ENCODE measurements around the gene BTG4.

BTG4 gene

GRCh38 chr11:111494040-111494439 is 18.1 kb downstream of the BTG4 start:
- no peak for DNase-seq (ENCODE audit: low spot score)

GRCh38 chr11:111490496-111490895 is 21.7 kb downstream of the BTG4 start:
- no peak for DNase-seq (ENCODE audit: low spot score)

- no peak for DNase-seq (ENCODE audit: low spot score)
These were observed 28.8 kb downstream of the BTG4 start for GRCh38 chr11:111483431-111483830.

- DNase-seq (ENCODE audit: low spot score): no peak
These were observed 32.5 kb downstream of the BTG4 start for GRCh38 chr11:111479666-111480065.

DNA sequence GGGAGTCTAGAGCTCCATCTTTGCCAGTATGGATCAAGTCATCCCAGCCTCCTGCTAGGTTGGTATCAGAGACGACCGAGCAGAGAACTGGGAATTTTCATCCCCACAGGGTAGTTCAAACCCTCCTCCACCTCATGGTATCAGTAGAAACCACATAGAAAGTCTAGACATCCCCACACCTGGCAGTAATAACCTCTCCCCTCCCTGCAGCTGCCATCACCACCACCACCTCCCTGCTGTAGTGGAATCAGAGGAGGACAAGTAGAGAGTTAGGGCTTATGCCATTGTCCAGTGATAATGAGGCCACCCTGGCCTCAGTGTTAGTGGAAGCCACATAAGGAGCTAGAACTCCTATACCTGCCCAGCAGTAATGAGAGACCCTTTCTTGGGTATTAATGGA is 34.3 kb downstream of the BTG4 start:
- no peak for DNase-seq (ENCODE audit: low spot score)

DNA sequence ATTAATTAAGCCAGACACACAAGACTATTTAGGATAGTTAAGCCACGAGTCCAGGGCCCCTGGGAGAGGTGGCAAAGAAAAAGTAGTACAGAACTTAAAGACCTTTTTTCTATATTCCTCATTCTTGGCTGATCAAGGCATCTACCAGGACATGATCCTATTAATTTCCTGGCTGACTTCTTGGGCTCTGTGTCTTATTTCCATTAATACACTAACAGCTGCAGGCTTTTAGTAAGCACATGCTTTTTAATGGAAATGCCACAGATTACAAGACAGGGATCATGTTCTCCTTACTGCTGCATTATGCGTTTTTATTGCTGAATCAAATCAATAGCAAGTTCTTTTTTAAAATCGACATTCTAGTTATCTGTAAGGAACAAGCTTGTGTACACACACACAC is 35.2 kb downstream of the BTG4 start:
- DNase-seq (ENCODE audit: low spot score): no peak

- no peak for DNase-seq (ENCODE audit: low spot score)
These were observed 35.8 kb downstream of the BTG4 start for GRCh38 chr11:111476366-111476765.

GRCh38 chr11:111474432-111474831 is 37.8 kb downstream of the BTG4 start:
- no peak for DNase-seq (ENCODE audit: low spot score)

DNA sequence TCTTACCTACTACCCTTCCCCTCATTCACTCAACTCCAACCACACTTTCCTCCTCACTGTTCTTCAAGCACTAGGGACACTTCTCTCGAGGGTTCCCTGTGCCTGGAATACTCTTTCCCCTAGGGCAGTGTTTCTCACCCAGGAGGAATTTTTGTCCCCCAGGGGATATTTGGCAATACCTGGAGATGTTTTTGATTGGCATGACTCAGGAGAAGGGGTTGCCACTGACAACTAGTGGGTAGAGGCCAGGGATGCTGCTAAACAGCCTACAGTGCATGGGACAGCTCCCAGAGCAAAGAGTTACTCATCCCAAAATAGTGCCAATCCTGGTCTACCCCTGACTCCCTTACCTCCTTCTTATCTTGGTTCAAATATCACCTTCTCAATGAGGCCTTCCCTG is 40.0 kb downstream of the BTG4 start:
- no peak for DNase-seq (ENCODE audit: low spot score)

- no peak for DNase-seq (ENCODE audit: low spot score)
These were observed 43.0 kb downstream of the BTG4 start for GRCh38 chr11:111469200-111469599.

- no peak for DNase-seq (ENCODE audit: low spot score)
These were observed 45.6 kb downstream of the BTG4 start for GRCh38 chr11:111466615-111467014.

GRCh38 chr11:111465400-111465799 is 46.8 kb downstream of the BTG4 start:
- no peak for DNase-seq (ENCODE audit: low spot score)

GRCh38 chr11:111463276-111463675 is 48.9 kb downstream of the BTG4 start:
- no peak for DNase-seq (ENCODE audit: low spot score)

DNA sequence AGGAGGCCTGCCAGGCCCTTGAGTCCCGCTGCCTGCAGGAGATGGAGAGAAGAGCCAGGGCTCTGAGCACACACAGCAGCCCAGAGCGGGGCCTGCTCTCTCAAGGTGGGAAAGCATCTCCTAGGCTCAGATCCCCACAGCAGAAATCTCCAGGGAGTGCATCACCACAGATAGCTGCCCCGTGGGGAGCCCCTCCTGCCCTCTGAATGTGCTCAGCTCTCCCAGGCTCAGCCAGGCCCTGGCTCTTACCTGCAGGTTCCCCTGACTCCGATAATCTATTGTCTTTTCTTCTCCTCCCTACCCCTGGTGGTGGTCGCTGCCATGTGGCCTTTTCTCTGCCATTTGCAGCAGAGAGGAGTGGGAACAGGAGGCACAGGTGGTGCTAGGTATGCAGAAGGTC is 49.9 kb downstream of the BTG4 start:
- DNase-seq (ENCODE audit: low spot score): no peak

- no peak for DNase-seq (ENCODE audit: low spot score)
These were observed 50.5 kb downstream of the BTG4 start for GRCh38 chr11:111461460-111462235.

GRCh38 chr11:111460856-111461255 is 51.3 kb downstream of the BTG4 start:
- no peak for DNase-seq (ENCODE audit: low spot score)

DNA sequence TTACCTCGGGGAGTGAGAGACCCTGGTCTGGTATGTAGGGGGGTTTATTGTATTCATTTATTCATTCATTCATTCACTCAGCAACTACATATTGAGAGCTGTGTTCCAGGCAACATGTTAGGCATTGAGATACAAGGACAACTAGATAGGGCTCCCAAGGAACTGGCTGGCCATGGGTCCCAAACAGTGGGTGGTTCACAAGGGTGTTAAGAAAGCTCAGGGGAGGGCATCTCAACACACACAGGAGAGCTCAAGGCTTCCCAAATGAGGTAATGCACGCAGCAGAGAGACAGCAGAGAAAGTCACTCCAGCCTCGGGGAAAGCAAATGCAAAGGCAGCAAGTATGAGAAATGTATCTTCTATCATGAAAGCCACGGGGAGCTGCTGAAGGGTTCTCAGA is 51.8 kb downstream of the BTG4 start:
- DNase-seq (ENCODE audit: low spot score): no peak

DNA sequence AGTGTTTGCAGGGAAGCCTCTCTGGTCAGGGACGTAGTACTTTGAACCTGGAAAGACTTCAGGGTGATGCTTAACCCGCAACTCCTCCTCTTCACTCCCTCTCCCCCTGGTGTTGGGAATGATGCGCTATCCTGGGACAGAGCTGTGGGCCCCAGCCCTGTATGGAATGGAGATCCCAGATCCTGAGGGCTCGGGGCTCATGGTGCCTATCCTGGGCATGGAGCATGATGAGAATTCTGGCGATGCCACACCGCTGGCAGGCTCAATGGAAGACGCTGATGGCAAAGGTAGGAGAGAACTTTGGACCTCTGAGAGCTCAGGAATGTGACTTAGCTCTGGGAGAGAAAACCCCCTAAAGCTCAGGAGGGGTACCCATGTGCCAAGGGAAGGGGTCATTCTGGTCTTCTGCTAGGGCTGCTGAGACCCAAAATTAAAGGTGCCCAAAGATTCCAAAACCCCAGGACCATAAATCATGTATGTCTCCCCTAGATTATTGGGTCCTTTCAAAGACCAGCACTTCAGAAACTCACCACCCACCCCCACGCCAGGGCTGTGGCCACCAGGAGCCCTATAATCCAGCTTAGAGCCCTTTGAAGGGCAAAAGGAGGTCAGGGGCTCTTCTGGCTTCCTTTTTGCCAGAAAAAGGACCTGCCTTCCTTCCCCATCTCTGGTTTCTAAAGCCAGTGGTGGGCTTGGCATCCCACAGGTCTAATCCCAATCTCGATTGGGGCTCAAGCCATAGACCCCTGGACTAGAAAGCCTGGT is 52.5 kb downstream of the BTG4 start:
- DNase-seq (ENCODE audit: low spot score): no peak

DNA sequence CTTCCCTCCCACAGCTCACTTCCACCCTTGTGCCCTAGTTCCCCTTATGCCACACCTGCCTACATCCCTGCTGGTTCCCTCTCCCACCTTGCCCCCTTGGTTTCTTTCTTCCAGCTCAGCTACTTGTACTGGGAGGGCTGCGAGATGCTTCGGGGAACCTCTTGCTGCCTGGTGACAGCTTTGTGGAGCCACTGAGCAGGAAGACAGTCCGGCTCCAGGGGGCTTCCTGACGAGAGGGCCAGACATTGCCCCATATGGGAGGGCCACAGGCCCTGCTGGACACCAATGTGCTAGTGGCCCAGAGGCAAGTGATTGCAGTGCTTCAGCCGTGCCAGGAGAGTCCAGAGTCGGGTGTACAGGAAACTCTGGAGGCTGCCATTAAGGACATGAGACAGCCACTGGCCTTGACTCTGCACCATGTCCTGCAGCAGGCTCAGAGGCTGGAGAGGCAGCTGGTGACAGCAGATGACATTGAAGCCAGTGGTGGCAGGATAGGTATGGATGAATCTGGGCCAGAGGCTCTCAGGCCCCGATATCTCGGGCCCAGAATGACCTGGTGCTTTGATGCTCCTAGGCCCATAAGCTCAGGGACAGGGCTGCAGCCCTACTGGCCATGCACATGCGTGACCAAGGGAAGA is 54.3 kb downstream of the BTG4 start:
- no peak for DNase-seq (ENCODE audit: low spot score)

GRCh38 chr11:111456859-111457730 is 55.1 kb downstream of the BTG4 start:
- DNase-seq (ENCODE audit: low spot score): no peak

DNA sequence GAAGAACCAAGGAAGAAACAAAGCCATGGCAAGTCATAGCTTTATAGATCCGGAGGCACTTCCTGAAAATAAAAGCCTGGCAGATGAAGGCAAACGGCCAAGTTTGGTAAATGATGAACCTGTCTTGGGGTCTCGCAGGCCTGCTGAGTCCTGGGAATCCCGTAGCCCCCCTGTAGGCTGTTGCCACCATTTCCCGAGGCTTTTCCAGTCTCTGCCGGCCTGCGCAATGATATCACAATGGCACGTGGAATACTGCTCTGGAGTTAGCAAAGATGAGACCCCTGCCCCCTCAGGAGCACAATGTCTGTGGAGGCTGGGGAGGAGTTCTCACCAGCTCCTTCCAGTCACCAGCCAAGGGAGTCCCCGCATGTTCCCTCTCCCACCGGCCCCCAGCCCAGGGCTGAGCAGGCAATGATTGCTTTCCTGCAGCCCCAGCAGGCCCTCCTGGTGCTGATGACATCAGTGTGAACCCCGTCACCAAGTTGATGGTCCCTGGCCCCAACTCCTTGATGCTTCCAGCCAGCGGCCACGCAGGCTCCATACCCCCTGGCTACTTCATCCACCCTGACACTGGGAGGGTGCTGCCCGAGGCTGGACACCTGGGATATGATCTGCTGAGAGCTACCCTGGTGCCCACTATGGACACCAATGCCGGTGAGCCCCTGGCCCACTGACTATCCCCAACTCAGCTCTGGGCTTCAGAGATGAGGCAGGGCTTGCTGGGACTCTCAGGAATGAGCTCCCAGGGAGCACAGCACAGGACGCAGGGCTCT is 55.9 kb downstream of the BTG4 start:
- DNase-seq (ENCODE audit: low spot score): no peak

Measured in globus pallidus (tissue), 1 donor.